ENCODE measurements around the gene DPRX.

DPRX gene

GRCh38 chr19:53631949-53632407 lies at the start of gene DPRX:
Gene DPRX, plus strand, starts transcription at chr19:53631999. Its CDS starts 108 bp downstream, at chr19:53632107.
- no peak for DNase-seq (ENCODE audit: low spot score)

GRCh38 chr19:53583181-53583580 lies 48.6 kb upstream of the DPRX start:
- no peak for DNase-seq (ENCODE audit: low spot score)

GRCh38 chr19:53586277-53586691 lies 45.5 kb upstream of the DPRX start:
- no peak for DNase-seq (ENCODE audit: low spot score)

GRCh38 chr19:53594811-53595509 lies 36.8 kb upstream of the DPRX start:
- no peak for DNase-seq (ENCODE audit: low spot score)

GRCh38 chr19:53595510-53595867 lies 36.3 kb upstream of the DPRX start:
- DNase-seq (ENCODE audit: low spot score), result no peak

- no peak for DNase-seq (ENCODE audit: low spot score)
Measured at GRCh38 chr19:53596056-53596455, 35.7 kb upstream of the DPRX start.

- DNase-seq (ENCODE audit: low spot score), result no peak
Measured at GRCh38 chr19:53597023-53597422, 34.8 kb upstream of the DPRX start.

GRCh38 chr19:53598361-53598760 lies 33.4 kb upstream of the DPRX start:
- no peak for DNase-seq (ENCODE audit: low spot score)

- no peak for DNase-seq (ENCODE audit: low spot score)
Measured at GRCh38 chr19:53600217-53600616, 31.6 kb upstream of the DPRX start.

- DNase-seq (ENCODE audit: low spot score), result no peak
Measured at GRCh38 chr19:53606031-53606430, 25.8 kb upstream of the DPRX start.

- no peak for DNase-seq (ENCODE audit: low spot score)
Measured at GRCh38 chr19:53608381-53608780, 23.4 kb upstream of the DPRX start.

- no peak for DNase-seq (ENCODE audit: low spot score)
Measured at GRCh38 chr19:53612762-53613526, 18.9 kb upstream of the DPRX start.

GRCh38 chr19:53621885-53622740 lies 9.7 kb upstream of the DPRX start:
- DNase-seq (ENCODE audit: low spot score), result no peak

- DNase-seq (ENCODE audit: low spot score), result no peak
Measured at GRCh38 chr19:53624771-53625545, 6.8 kb upstream of the DPRX start.

- no peak for DNase-seq (ENCODE audit: low spot score)
Measured at GRCh38 chr19:53626486-53626885, 5.3 kb upstream of the DPRX start.

GRCh38 chr19:53626976-53627375 lies 4.8 kb upstream of the DPRX start:
- no peak for DNase-seq (ENCODE audit: low spot score)

GRCh38 chr19:53634768-53635167 lies 3.0 kb downstream of the DPRX start:
- no peak for DNase-seq (ENCODE audit: low spot score)

GRCh38 chr19:53639471-53639870 lies 7.7 kb downstream of the DPRX start:
- no peak for DNase-seq (ENCODE audit: low spot score)

GRCh38 chr19:53642381-53643099 lies 10.7 kb downstream of the DPRX start:
- no peak for DNase-seq (ENCODE audit: low spot score)

GRCh38 chr19:53644061-53644816 lies 12.4 kb downstream of the DPRX start:
- no peak for DNase-seq (ENCODE audit: low spot score)

All from CD4-positive, alpha-beta T cell treated with Interleukin-2 at 100 ng/mL for 4 hours (primary cell).